Measurements from ENCODE around the gene DEDD2.

DEDD2 gene

GRCh38 chr19:42172261-42172660, 45.2 kb downstream of the DEDD2 start:
- no peak for DNase-seq (ENCODE audit: low read depth)
- TF ChIP-seq, protein P1, sequence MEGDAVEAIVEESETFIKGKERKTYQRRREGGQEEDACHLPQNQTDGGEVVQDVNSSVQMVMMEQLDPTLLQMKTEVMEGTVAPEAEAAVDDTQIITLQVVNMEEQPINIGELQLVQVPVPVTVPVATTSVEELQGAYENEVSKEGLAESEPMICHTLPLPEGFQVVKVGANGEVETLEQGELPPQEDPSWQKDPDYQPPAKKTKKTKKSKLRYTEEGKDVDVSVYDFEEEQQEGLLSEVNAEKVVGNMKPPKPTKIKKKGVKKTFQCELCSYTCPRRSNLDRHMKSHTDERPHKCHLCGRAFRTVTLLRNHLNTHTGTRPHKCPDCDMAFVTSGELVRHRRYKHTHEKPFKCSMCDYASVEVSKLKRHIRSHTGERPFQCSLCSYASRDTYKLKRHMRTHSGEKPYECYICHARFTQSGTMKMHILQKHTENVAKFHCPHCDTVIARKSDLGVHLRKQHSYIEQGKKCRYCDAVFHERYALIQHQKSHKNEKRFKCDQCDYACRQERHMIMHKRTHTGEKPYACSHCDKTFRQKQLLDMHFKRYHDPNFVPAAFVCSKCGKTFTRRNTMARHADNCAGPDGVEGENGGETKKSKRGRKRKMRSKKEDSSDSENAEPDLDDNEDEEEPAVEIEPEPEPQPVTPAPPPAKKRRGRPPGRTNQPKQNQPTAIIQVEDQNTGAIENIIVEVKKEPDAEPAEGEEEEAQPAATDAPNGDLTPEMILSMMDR (IDR thresholded peaks at IDR 0.05; ENCODE audit: low read depth, low read length, missing control alignments) = no peak
- in situ Hi-C loops (cut with HindIII; ENCODE audit: low sequenced_read_pairs) = no loop called here
- no peak overlapping the region for H3K4me3 ChIP-seq (ENCODE audit: low read depth, low read length)

GRCh38 chr19:42170715-42171114, 46.8 kb downstream of the DEDD2 start:
- in situ Hi-C loops (cut with HindIII; ENCODE audit: low sequenced_read_pairs) = no loop called here
- TF ChIP-seq, protein P1 (IDR thresholded peaks at IDR 0.05; ENCODE audit: low read depth, low read length, missing control alignments) = no peak
- no peak overlapping the region for H3K4me3 ChIP-seq (ENCODE audit: low read depth, low read length)
- no peak for DNase-seq (ENCODE audit: low read depth)

- in situ Hi-C loops (cut with HindIII; ENCODE audit: low sequenced_read_pairs) = no loop called here
- TF ChIP-seq, protein P1 (IDR thresholded peaks at IDR 0.05; ENCODE audit: low read depth, low read length, missing control alignments) = no peak
Measured at GRCh38 chr19:42169486-42170413, 47.7 kb downstream of the DEDD2 start.

DNA sequence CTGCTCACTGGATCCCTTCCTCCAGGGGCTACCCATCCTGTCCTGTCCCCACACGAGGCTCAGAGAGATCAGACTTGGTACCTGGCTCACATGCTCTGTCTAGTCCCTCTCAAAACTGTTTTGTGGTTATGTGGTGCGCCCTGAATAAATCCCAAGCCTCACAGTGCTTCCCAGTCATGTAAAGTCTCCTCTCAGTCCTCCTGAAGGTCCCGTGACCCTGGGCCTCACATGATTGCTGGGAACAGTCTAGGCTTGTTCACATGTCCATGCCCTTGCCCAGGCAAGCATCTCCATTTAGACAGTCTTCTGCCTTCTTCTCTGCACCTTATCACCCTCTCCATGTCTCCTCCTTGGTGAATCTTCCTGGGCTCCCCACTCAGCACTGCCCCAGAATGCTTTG, 49.3 kb downstream of the DEDD2 start:
- in situ Hi-C loops (cut with HindIII; ENCODE audit: low sequenced_read_pairs) = no loop called here
- no peak for DNase-seq (ENCODE audit: low read depth)

More at GRCh38 chr19:42169486-42170413, 47.7 kb downstream of the DEDD2 start:
- no peak overlapping the region for H3K4me3 ChIP-seq (ENCODE audit: low read depth, low read length)
- no peak for DNase-seq (ENCODE audit: low read depth)

DNA sequence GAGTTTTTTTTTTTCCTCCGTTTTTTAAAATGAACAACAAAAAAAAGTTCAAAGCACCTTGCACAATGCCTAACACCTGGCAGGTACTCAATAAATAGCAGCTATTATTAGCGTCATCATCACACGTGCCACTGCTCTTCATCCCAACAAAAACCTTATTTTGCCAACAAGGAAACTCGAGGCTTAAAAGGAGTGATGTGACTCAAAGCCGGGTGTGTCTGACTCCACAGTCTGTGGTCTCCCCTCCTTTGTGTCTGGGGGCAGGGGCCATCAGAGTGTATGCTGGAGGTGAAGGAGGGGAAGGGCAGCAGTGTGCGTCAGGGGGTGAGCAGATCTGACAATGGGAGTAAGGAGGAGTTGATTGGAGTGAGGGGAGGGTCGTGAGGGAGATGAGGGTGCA, 51.2 kb downstream of the DEDD2 start:
- in situ Hi-C loops (cut with HindIII; ENCODE audit: low sequenced_read_pairs) = no loop called here
- TF ChIP-seq, protein P1 (IDR thresholded peaks at IDR 0.05; ENCODE audit: low read depth, low read length, missing control alignments) = no peak
- H3K4me3 ChIP-seq (ENCODE audit: low read depth, low read length) = no peak overlapping the region
- DNase-seq (ENCODE audit: low read depth) = no peak

More for the DNA sequence above, 49.3 kb downstream of the DEDD2 start:
- TF ChIP-seq, protein P1 (IDR thresholded peaks at IDR 0.05; ENCODE audit: low read depth, low read length, missing control alignments) = no peak
- no peak overlapping the region for H3K4me3 ChIP-seq (ENCODE audit: low read depth, low read length)

GRCh38 chr19:42165146-42165545, 52.3 kb downstream of the DEDD2 start:
- in situ Hi-C loops (cut with HindIII; ENCODE audit: low sequenced_read_pairs) = no loop called here
- no peak overlapping the region for H3K4me3 ChIP-seq (ENCODE audit: low read depth, low read length)
- DNase-seq (ENCODE audit: low read depth) = no peak
- TF ChIP-seq, protein P1 (IDR thresholded peaks at IDR 0.05; ENCODE audit: low read depth, low read length, missing control alignments) = no peak

Data from astrocyte of the cerebellum (primary cell).